Regular cardiac myocyte (primary cell): ENCODE results near the gene UBAP1. TPM values are rescaled to one million over a fixed set of nuclear protein-coding genes. Genes with fewer than 3 reads are reported as not detected.

ENCODE experiments used
- total RNA-seq: library from RNA; depleted of rRNA; stranded (reverse); fragments of >200 nt; gene quantifications from 2 replicates; pipeline ENCODE4 v1.2.3, GENCODE V29; 2014

UBAP1 gene
- 27.9 and 31.8 TPM in 2 replicates for total RNA-seq

DNA sequence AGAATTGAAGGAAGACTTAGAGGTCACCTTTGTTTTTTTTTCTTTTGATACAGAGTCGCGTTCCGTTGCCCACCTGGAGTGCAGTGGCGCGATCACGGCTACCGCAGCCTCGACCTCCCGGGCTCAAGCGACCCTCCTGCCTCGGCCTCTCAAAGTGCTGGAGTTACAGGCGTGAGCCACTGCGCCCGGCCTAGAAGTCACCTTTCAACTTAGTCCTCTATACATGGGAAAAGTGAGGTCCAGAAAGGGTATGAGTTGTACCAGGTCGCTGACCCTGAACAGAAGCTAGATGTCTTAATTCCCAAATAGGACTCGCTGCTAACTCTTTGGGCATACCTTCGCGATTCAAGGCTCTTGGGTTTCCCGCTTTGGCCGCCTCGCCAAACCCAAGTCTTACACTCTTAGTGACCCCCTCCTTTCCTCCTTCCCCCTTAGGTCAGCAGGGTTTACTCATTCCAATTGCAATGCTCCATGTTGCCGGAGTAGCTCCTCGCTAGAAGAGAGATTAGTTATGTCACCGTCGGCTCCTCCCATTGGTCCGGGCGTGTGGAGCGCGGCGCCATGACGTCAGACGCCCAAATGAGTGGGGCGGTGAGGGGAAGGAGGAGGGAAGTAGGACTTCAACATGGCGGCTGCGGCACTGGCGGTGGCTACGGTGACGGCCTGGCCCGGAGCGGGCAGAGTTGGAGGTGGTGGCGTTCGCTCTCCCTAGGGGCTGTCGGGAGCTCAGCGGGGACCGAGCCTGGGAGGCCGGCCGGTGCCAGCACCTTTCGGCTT is at the start of gene UBAP1:
Gene UBAP1, plus strand, starts transcription at position 608 of the 777 bp plus-strand sequence. CDS start 41,872 bp downstream, outside the sequence.

Other genes with a start within 250 kb of the UBAP1 start
- 16.3 and 20.9 TPM in 2 replicates for gene UBAP2, start 130.2 kb upstream of the UBAP1 start, total RNA-seq
- 9.3 and 12.8 TPM in 2 replicates for gene DCAF12, start 52.3 kb upstream of the UBAP1 start, total RNA-seq
- 0.85 and 2.7 TPM in 2 replicates for gene KIF24, start 150.2 kb downstream of the UBAP1 start, total RNA-seq
- 27.9 and 42.4 TPM in 2 replicates for gene NUDT2, start 150.5 kb downstream of the UBAP1 start, total RNA-seq
- 1.4 and 1.5 TPM in 2 replicates for gene MYORG, start 197.9 kb downstream of the UBAP1 start, total RNA-seq